Renal cortex interstitium (tissue), 11 donors: Measurements from ENCODE around the gene ZNF785. TPM values are rescaled to one million over a fixed set of nuclear protein-coding genes. Genes with fewer than 3 reads are reported as not detected.

Source experiments
- DNase-seq, 11 donors: peaks; one replicate each; pipeline ENCODE4 v3.0.0-alpha.2; 2013; ENCODE audit warnings: low read depth in 9 of 11, low spot score in 4 of 11; ENCODE audit errors: extremely low read depth in 1 of 11
- polyA plus RNA-seq, 3 donors: library from polyadenylated mRNA; unstranded; fragments of 120-200 nt; gene quantifications; one replicate each; pipeline ENCODE4 v1.2.1, GENCODE V29; 2013; ENCODE audit not compliant: insufficient read length in 3 of 3

The ZNF785 gene
- polyA plus RNA-seq, 3 donors = 20.2 to 32.3 (median 23.7) TPM

- peak in 1 of 11 donors; percentile 42 for DNase-seq
Observed at GRCh38 chr16:30570636-30571444, 14.7 kb downstream of the ZNF785 start.

- peak in 1 of 11 donors; percentile 24 for DNase-seq
Observed at GRCh38 chr16:30569746-30570635, 15.5 kb downstream of the ZNF785 start.

- no peak for DNase-seq
Observed at GRCh38 chr16:30569281-30569680, 16.2 kb downstream of the ZNF785 start.

GRCh38 chr16:30567991-30568638 lies 17.4 kb downstream of the ZNF785 start:
- no peak for DNase-seq

- DNase-seq = no peak
Observed at GRCh38 chr16:30567160-30567990, 18.1 kb downstream of the ZNF785 start.

- no peak for DNase-seq
Observed at GRCh38 chr16:30566531-30566930, 19.0 kb downstream of the ZNF785 start.

- DNase-seq = no peak
Observed at GRCh38 chr16:30565984-30566383, 19.5 kb downstream of the ZNF785 start.

GRCh38 chr16:30565526-30565925 lies 20.0 kb downstream of the ZNF785 start:
- no peak for DNase-seq

- DNase-seq = no peak
Observed at GRCh38 chr16:30562021-30562420, 23.5 kb downstream of the ZNF785 start.

- peak in 1 of 11 donors; percentile 28 for DNase-seq
Observed at GRCh38 chr16:30561089-30561816, 24.2 kb downstream of the ZNF785 start.

GRCh38 chr16:30559690-30560089 lies 25.8 kb downstream of the ZNF785 start:
- no peak for DNase-seq

GRCh38 chr16:30558789-30559377 lies 26.6 kb downstream of the ZNF785 start:
- DNase-seq = no peak

- peak; percentile 80 to 98 (median 94) for DNase-seq
Observed at GRCh38 chr16:30557957-30558788, 27.3 kb downstream of the ZNF785 start, which contains the start of gene ZNF764. ZNF764 (minus strand) TSS chr16:30558374; CDS start chr16:30558182, 192 bp downstream.

- no peak for DNase-seq
Observed at GRCh38 chr16:30557707-30557956, 27.9 kb downstream of the ZNF785 start.

GRCh38 chr16:30556125-30556473 lies 29.4 kb downstream of the ZNF785 start:
- no peak for DNase-seq

- no peak for DNase-seq
Observed at GRCh38 chr16:30555315-30556124, 30.0 kb downstream of the ZNF785 start.
